Measurements from ENCODE around the gene ENDOG.

- TF ChIP-seq EZH2 (IDR thresholded peaks at IDR 0.05) (no peak), POLR2AphosphoS5 (IDR thresholded peaks at IDR 0.05; ENCODE audit: borderline replicate concordance, low read depth, low read length) (no peak), FOXP2 (optimal IDR thresholded peaks at IDR 0.05; ENCODE audit: control extremely low read depth, extremely low read length, insufficient read depth) (no peak)
Observed at GRCh38 chr9:128768606-128769005, 49.7 kb upstream of the ENDOG start.
